Ovary (tissue), 3 donors: ENCODE data around the gene AOPEP.

Source experiments
- CTCF ChIP-seq, 3 donors: fragments of 450-650 bp in 2 of 3; fragments of 200-600 bp in 1 of 3; IDR thresholded peaks; one replicate each; pipeline versions ENCODE4 v1.5.1 to v1.8.0; 2016 to 2022; ENCODE audit warnings: antibody characterized with exemption in 3 of 3, mild to moderate bottlenecking in 1 of 3
- POLR2A ChIP-seq: fragments of 450-650 bp; IDR thresholded peaks from one replicate; pipeline ENCODE4 v1.6.1; 2017; ENCODE audit warnings: antibody characterized with exemption, mild to moderate bottlenecking, moderate library complexity
- donor health status: DM: no; HTN: no; CAD: no.

GRCh38 chr9:95057101-95057500 lies 330.6 kb downstream of the AOPEP start:
- no peak for TF ChIP-seq CTCF (IDR thresholded peaks at IDR 0.05)
- no peak for TF ChIP-seq POLR2A
